Karpas-422 (cell line): ENCODE results near the gene LAMTOR2. TPM values are rescaled to one million over a fixed set of nuclear protein-coding genes. Genes with fewer than 3 reads are reported as not detected.
"Not testable (repeated sequence)": the region's sequence is repeated elsewhere in the genome, so short reads cannot be mapped to it uniquely, and the experiment has no call there.

Experiments
- DNase-seq: peaks from one replicate; pipeline ENCODE4 v3.0.0-alpha.2; 2015
- H2AFZ ChIP-seq: fragments of 200-600 bp; sonication (generic); 2 replicates; pipeline ENCODE4 v1.6.1; 2014; ENCODE audit warnings: antibody characterized with exemption, low read length, mixed read lengths
- H3K27ac ChIP-seq: fragments of 200-600 bp; sonication (generic); 2 replicates; pipeline ENCODE4 v1.5.1; 2014; ENCODE audit warnings: mild to moderate bottlenecking, low read length, moderate library complexity
- H3K27me3 ChIP-seq: fragments of 200-600 bp; sonication (generic); 2 replicates; pipeline ENCODE4 v1.6.1; 2014; ENCODE audit warnings: low read length, mixed read lengths
- H3K36me3 ChIP-seq: fragments of 200-600 bp; sonication (generic); 2 replicates; pipeline ENCODE4 v1.6.1; 2014; ENCODE audit warnings: low read length, mixed read lengths; ENCODE audit not compliant: insufficient read depth
- H3K4me1 ChIP-seq: fragments of 200-600 bp; sonication (generic); 2 replicates; pipeline ENCODE4 v1.6.1; 2014; ENCODE audit warnings: mild to moderate bottlenecking, low read length, mixed read lengths
- H3K4me2 ChIP-seq: fragments of 200-600 bp; sonication (generic); 2 replicates; pipeline ENCODE4 v1.6.1; 2014; ENCODE audit warnings: low read length, low read depth, mild to moderate bottlenecking; ENCODE audit not compliant: poor library complexity, severe bottlenecking
- H3K4me3 ChIP-seq: fragments of 200-600 bp; sonication (generic); 2 replicates; pipeline ENCODE4 v1.5.1; 2014; ENCODE audit warnings: mild to moderate bottlenecking, antibody characterized with exemption, low read length, mixed read lengths
- H3K79me2 ChIP-seq: fragments of 200-600 bp; sonication (generic); 2 replicates; pipeline ENCODE4 v1.6.1; 2014; ENCODE audit warnings: mild to moderate bottlenecking, low read length, mixed read lengths
- H3K9ac ChIP-seq: fragments of 200-600 bp; sonication (generic); 2 replicates; pipeline ENCODE4 v1.6.0; 2014; ENCODE audit warnings: low read length
- H3K9me2 ChIP-seq: fragments of 200-600 bp; sonication (generic), shearing (Covaris generic); replicated peaks from 2 replicates; pipeline ENCODE4 v1.6.0; 2014; ENCODE audit warnings: mild to moderate bottlenecking, low read length, moderate library complexity; ENCODE audit not compliant: insufficient read depth
- H3K9me3 ChIP-seq: fragments of 300-700, 200-600 bp; sonication (generic); 2 replicates; pipeline ENCODE4 v1.6.1; 2014; ENCODE audit warnings: low read length, mixed read lengths
- H4K20me1 ChIP-seq: fragments of 200-600 bp; sonication (generic); 2 replicates; pipeline ENCODE4 v1.6.1; 2014; ENCODE audit warnings: mild to moderate bottlenecking, antibody characterized with exemption, low read length, low read depth; ENCODE audit not compliant: insufficient read depth
- total RNA-seq: library from RNA; depleted of rRNA; stranded (reverse); fragments of >200 nt; shearing (Covaris generic); gene quantifications from 2 replicates; pipeline ENCODE4 v1.2.3, GENCODE V29; 2014; ENCODE audit warnings: low replicate concordance

LAMTOR2 gene
- total RNA-seq, 1 experiment from 2014 or later, result 106 TPM

DNA sequence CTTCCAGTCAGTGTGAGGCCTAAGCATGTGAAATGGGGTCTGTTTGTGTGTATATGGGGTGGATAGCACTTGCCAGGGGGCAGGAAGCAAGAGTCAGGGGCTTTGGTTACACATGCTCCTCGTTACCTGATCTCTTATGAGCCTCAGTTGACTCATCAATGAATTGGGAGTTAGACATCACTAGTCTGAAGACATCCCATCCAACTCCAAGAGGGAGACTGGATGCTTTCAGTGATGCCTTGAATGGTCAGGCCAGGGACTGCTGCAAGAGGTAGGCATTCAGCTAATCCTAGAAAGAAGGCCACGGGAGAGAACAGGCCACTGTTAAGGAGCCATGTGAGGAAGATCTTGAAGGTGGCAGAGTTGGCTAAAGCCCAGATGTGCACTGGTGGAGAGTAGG is 12.7 kb downstream of the LAMTOR2 start:
- H3K4me1 ChIP-seq, result no peaks in the 10 kb centered on the region
- H2AFZ ChIP-seq, result no peak overlapping the region
- H3K79me2 ChIP-seq, result no peaks in the 10 kb centered on the region
- no peak for DNase-seq
- no peak overlapping the region for H3K27ac ChIP-seq
- no peaks in the 10 kb centered on the region for H3K36me3 ChIP-seq
- no peak overlapping the region for H3K4me3 ChIP-seq
- H3K27me3 ChIP-seq, result no peaks in the 10 kb centered on the region
- H3K9me2 ChIP-seq, result no peaks in the 10 kb centered on the region
- H3K9me3 ChIP-seq, result no peaks in the 10 kb centered on the region
- no peak overlapping the region for H3K9ac ChIP-seq
- no peak overlapping the region for H3K4me2 ChIP-seq
- H4K20me1 ChIP-seq, result no peaks in the 10 kb centered on the region

- Histone ChIP-seq H3K9me2 (no peaks in the 10 kb centered on the region), H3K9ac (no peak overlapping the region), H2AFZ (no peak overlapping the region), H3K27ac (no peak overlapping the region), H3K79me2 (no peaks in the 10 kb centered on the region), H3K9me3 (no peaks in the 10 kb centered on the region), H4K20me1 (no peaks in the 10 kb centered on the region), H3K4me2 (no peak overlapping the region), H3K4me3 (no peak overlapping the region), H3K4me1 (no peaks in the 10 kb centered on the region), H3K36me3 (no peaks in the 10 kb centered on the region), H3K27me3 (no peaks in the 10 kb centered on the region)
- no peak for DNase-seq
Measured at GRCh38 chr1:156069490-156070455, 15.2 kb downstream of the LAMTOR2 start.

- Histone ChIP-seq H3K9ac (no peak overlapping the region), H4K20me1 (no peaks in the 10 kb centered on the region), H3K4me3 (no peak overlapping the region), H3K27ac (no peak overlapping the region), H3K4me1 (peaks cover 4% of the 10 kb centered on the region), H3K36me3 (no peaks in the 10 kb centered on the region), H3K27me3 (no peaks in the 10 kb centered on the region), H3K4me2 (no peak overlapping the region), H2AFZ (no peak overlapping the region), H3K9me3 (no peaks in the 10 kb centered on the region), H3K79me2 (no peaks in the 10 kb centered on the region), H3K9me2 (no peaks in the 10 kb centered on the region)
- DNase-seq, result no peak
Measured at GRCh38 chr1:156070548-156070947, 16.0 kb downstream of the LAMTOR2 start.

GRCh38 chr1:156071332-156071816 is 16.8 kb downstream of the LAMTOR2 start:
- not testable (repeated sequence) for H3K9me3 ChIP-seq, H3K27ac ChIP-seq

DNA sequence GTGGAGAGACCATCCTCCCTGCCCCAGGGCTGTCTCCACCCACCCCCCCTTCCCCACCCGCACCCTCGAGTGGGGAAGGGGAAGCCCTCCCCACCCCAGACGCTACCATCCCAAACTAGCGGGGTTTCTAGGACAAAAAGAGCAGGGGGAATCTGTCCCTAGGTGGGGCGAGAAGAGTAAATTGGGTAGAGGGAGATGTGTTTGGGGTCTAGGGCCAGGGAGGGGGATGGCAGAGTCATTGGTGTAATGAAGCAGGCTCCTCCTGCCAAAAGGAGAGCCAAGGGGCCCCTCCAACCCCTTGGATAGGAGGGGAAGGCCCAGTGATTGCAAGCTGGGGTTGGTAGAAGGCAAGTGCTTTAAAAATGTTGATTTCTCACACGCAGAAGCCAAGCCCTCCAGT is 17.7 kb downstream of the LAMTOR2 start:
- H3K27me3 ChIP-seq, result no peaks in the 10 kb centered on the region
- H4K20me1 ChIP-seq, result no peaks in the 10 kb centered on the region
- H3K4me1 ChIP-seq, result peaks cover 17% of the 10 kb centered on the region
- no peaks in the 10 kb centered on the region for H3K36me3 ChIP-seq
- no peak overlapping the region for H2AFZ ChIP-seq
- H3K9me2 ChIP-seq, result no peaks in the 10 kb centered on the region
- H3K27ac ChIP-seq, result no peak overlapping the region
- DNase-seq, result no peak
- H3K9ac ChIP-seq, result no peak overlapping the region
- no peak overlapping the region for H3K4me3 ChIP-seq
- H3K79me2 ChIP-seq, result no peaks in the 10 kb centered on the region
- H3K4me2 ChIP-seq, result no peak overlapping the region
- no peaks in the 10 kb centered on the region for H3K9me3 ChIP-seq

More at GRCh38 chr1:156071332-156071816, 16.8 kb downstream of the LAMTOR2 start:
- H3K9ac ChIP-seq, H3K79me2 ChIP-seq, H4K20me1 ChIP-seq, H3K4me2 ChIP-seq, H3K36me3 ChIP-seq, H3K4me3 ChIP-seq, DNase-seq, H2AFZ ChIP-seq, H3K27me3 ChIP-seq, H3K9me2 ChIP-seq: not testable (repeated sequence)
- peaks cover 12% of the 10 kb centered on the region for H3K4me1 ChIP-seq

DNA sequence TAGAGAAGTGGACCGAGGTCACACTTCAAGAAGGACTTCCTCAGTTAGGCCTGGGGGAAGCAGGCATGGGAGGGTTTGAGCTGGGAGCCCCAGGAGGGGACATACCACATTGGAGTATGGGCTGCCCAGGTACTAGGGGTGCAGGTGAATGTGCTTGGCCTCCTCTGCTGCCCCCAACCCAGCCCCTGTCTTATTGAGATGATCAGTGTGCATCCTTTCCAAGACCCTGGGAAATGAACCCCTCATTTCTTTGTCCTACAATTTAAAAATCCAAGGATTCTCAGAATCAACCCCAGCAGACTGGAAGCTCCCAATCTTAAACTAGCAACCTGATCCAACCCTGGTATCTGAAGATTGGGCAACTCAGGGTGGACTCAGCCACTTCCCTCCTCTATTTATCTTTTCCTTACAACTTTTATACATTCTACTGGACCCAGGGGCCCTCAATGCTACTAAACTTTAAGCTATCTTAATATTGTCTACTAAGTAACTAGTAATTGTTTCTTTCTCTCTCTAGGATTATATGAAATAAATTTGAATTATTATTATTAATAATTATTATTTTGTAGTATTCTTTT is 18.6 kb downstream of the LAMTOR2 start:
- no peak overlapping the region for H3K4me2 ChIP-seq
- no peaks in the 10 kb centered on the region for H3K9me2 ChIP-seq
- H3K9ac ChIP-seq, result no peak overlapping the region
- H4K20me1 ChIP-seq, result no peaks in the 10 kb centered on the region
- H3K9me3 ChIP-seq, result no peaks in the 10 kb centered on the region
- H3K79me2 ChIP-seq, result no peaks in the 10 kb centered on the region
- no peak overlapping the region for H3K4me3 ChIP-seq
- no peak for DNase-seq
- H3K36me3 ChIP-seq, result no peaks in the 10 kb centered on the region
- no peak overlapping the region for H2AFZ ChIP-seq
- no peak overlapping the region for H3K27ac ChIP-seq
- H3K4me1 ChIP-seq, result peaks cover 17% of the 10 kb centered on the region
- no peaks in the 10 kb centered on the region for H3K27me3 ChIP-seq

- Histone ChIP-seq H3K9ac (no peak overlapping the region), H3K27ac (no peak overlapping the region), H3K4me3 (no peak overlapping the region), H3K9me3 (no peaks in the 10 kb centered on the region), H4K20me1 (no peaks in the 10 kb centered on the region), H3K36me3 (no peaks in the 10 kb centered on the region), H3K9me2 (no peaks in the 10 kb centered on the region), H3K79me2 (no peaks in the 10 kb centered on the region), H3K27me3 (no peaks in the 10 kb centered on the region), H3K4me2 (no peak overlapping the region), H3K4me1 (peaks cover 17% of the 10 kb centered on the region), H2AFZ (no peak overlapping the region)
- DNase-seq, result no peak
Measured at GRCh38 chr1:156073740-156074139, 19.2 kb downstream of the LAMTOR2 start.

- Histone ChIP-seq H3K9me2 (no peaks in the 10 kb centered on the region), H3K9me3 (no peaks in the 10 kb centered on the region), H3K27ac (no peak overlapping the region)
Measured at GRCh38 chr1:156074661-156075060, 20.1 kb downstream of the LAMTOR2 start.

More at GRCh38 chr1:156074661-156075060, 20.1 kb downstream of the LAMTOR2 start:
- Histone ChIP-seq H2AFZ (no peak overlapping the region), H3K4me1 (peaks cover 17% of the 10 kb centered on the region), H3K9ac (no peak overlapping the region), H3K27me3 (no peaks in the 10 kb centered on the region), H3K36me3 (no peaks in the 10 kb centered on the region), H3K79me2 (no peaks in the 10 kb centered on the region), H4K20me1 (no peaks in the 10 kb centered on the region), H3K4me3 (no peak overlapping the region), H3K4me2 (no peak overlapping the region)
- no peak for DNase-seq
